GM21390 (cell line): ENCODE data around the gene EMID1.

ENCODE experiments used
- ATAC-seq: cut with Tn5 transposase; IDR thresholded peaks from one replicate; pipeline ENCODE4 v1.9.1; 2021; ENCODE audit not compliant: unreplicated experiment

Gene EMID1

GRCh38 chr22:29277927-29278326 lies 72.2 kb downstream of the EMID1 start:
- no peak for ATAC-seq

DNA sequence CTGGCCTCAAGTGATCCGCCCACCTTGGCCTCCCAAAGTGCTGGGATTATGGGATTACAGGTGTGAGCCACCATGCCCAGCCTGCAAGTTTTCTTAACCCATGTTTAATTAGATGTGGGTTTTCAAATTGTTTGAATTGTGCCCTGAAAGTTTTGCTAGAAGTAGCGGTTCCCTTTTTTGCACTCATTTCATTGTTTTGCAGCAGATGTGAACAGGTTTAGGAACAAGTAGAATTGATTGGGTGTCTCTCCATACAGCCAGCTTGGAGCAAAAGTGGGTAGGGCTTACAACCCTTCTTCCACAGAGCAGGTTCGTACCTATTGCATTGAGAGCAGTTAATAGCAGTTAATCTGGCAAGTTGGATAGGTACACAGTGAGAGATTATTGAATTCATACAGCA lies 78.5 kb downstream of the EMID1 start:
- no peak for ATAC-seq

- ATAC-seq = no peak
These were observed 83.1 kb downstream of the EMID1 start for GRCh38 chr22:29288837-29289236.

DNA sequence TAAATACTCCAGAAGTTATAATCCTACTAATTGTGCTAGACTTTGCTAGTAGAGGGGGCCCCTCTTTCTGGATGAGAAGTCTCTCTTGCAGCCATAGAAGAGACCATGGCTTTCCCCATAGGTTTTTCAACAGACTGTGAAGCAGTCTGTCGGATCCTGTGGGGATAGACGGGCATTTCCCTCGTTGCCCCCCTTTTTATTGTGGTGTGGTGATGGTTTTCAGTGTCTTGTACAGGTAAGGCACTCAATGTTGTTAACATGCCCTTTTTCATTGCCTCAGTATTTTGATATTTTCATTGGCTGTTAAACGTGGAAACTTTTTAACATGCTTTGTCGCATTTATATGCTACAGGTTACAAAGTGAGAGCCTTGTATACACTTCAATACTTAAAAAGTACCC lies 84.4 kb downstream of the EMID1 start:
- ATAC-seq = no peak

DNA sequence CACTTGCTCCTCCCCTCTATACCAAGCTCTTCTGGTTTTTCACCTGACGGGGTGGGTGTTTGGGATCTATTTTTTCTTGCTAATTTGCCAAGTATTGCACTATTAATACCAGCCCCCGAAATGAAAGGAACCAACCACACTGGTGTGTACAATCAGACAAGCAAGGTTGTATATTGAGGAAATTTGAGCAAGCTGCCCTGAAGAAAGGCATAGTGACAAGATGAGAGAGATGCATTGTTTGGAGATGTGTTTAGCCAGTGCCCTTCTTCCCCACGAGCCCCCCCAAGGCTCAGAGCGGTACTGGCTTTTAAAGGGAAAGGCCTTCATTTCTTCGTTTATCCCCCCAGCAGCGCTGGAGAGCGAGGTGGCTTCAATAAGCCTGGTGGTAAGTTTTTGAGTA lies 85.5 kb downstream of the EMID1 start:
- ATAC-seq = no peak

DNA sequence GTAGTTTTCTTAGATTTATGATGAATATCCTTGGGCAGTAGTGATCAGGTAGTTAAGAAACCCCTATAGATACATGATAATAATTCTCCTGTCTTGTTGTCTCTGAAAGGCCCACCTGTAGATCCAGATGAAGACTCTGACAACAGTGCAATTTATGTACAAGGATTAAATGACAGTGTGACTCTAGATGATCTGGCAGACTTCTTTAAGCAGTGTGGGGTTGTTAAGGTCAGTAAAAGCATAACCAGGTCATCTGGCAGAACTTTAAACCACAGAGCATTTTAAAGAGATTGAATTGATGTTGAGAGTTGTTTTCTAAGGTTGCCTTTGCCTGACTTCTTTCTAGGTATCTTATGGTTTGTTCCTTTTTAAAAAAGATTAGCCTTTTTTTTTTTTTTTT lies 86.7 kb downstream of the EMID1 start:
- ATAC-seq = no peak

- ATAC-seq = no peak
These were observed 92.9 kb downstream of the EMID1 start for GRCh38 chr22:29298641-29299040.

GRCh38 chr22:29299136-29299900 lies 93.6 kb downstream of the EMID1 start:
- no peak for ATAC-seq

GRCh38 chr22:29300467-29300806 lies 94.7 kb downstream of the EMID1 start:
- ATAC-seq = no peak

DNA sequence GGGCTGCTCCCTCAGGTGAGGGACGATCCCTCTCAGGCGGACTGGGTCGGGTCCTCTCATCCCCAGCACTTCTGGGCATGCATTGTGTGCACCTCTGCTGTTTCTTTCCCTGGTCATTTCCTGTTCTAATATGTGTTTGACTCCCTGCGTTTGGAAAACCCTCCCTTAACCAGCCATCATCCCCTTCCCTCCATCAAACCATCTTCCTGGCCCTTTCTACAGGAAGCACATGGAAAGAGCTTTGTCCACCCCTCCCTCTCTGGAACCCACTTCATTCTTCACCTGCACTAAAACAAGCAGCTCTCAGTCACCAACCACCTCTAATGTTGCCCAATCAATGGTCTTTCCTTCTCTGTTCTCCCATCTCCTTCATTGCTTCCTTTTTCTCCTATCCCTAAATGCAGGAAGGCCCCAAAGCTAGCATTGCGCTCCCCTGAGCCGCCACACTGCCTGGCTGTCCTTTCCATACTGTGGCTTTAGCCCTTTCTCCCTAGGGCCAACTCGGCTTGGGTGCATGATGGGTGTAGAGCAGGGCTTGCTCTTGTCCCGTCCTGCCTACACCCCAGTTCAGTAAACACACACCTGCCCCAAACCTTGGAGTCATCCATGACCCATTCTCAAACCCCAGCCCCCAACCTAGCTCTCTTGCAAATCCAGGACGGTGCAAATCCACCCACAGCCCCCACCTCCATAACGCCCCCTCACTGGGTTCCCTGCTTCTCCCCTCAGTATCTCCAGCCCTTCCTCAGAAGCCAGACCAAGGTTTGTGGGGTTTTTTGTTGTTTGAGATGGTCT lies 95.3 kb downstream of the EMID1 start:
- no peak for ATAC-seq

DNA sequence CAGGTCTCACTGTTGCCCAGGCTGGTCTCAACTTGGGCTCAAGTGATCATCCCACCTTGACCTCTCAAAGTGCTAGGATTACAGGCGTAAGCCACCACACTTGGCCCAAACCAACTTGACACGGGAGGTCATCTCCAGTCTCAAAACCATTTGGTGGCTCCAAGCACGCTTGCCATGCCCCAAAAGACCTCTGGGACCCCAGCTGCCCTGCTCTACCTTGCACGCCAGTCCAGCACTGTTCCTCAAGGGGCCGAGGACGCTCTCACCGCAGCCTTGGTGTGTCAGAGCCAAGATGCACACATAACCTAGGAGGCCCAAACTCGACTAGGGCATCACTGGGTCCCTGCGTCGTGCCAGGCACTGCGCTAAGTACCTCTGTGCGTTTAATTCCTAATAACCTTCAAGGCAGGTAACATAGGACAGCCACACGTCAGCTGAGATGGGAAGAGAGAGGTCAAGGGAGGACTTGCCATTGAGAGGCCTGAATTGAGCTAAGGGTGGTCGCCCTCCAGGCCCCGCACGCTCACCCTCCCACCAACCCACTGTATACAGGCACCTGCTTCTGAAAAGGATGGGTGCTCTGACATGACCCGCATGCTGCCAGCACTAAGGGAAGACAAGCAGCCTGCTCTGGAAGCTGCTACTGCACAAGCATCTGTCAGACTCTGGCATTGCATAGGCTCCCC lies 96.2 kb downstream of the EMID1 start:
- no peak for ATAC-seq

- ATAC-seq = no peak
These were observed 96.6 kb downstream of the EMID1 start for GRCh38 chr22:29302402-29302680.

DNA sequence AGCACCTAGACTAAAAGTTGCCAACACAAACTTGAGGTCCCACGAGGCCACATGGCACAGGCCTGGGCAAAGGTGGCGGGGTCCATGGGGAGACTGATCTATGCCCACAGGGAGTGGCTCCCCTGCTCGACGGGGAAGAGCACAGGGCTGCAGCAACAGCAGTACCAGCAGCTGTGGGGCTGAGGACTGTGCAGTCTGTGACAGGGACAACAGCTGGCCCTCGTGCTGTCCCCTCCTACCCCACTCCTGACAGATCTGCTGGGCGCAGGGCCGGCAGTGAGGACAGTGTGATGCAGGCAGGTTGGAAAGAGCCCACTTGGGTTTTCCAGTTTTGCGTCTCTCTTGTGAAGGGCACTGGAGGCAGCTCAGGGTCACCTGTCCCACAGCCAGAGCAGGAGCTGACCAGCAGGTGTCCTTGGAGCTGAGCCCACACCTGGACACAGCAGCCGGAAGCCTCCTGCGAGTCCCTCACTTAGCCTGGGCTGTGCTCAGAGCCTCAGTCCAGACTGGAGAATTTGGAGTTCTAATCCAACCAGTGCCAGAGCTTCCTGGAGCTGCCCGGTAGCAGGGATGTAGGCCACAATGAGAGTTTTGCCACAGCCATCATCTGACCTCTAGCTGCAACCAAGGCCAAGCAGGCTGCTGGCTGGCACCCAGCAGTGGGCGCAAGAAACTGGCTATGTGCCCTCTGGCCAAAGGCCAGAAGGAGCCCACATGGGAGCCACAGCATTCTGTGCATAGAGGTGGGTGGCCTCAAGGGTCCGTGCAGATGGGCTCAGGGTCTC lies 97.2 kb downstream of the EMID1 start:
- ATAC-seq = no peak

- no peak for ATAC-seq
These were observed 100.1 kb downstream of the EMID1 start for GRCh38 chr22:29305836-29306174.

GRCh38 chr22:29306175-29306834 lies 100.6 kb downstream of the EMID1 start, which contains the start of gene GAS2L1:
Gene GAS2L1, plus strand, starts transcription at chr22:29306650. Its CDS starts 1,456 bp downstream, at chr22:29308106.
- ATAC-seq = no peak

DNA sequence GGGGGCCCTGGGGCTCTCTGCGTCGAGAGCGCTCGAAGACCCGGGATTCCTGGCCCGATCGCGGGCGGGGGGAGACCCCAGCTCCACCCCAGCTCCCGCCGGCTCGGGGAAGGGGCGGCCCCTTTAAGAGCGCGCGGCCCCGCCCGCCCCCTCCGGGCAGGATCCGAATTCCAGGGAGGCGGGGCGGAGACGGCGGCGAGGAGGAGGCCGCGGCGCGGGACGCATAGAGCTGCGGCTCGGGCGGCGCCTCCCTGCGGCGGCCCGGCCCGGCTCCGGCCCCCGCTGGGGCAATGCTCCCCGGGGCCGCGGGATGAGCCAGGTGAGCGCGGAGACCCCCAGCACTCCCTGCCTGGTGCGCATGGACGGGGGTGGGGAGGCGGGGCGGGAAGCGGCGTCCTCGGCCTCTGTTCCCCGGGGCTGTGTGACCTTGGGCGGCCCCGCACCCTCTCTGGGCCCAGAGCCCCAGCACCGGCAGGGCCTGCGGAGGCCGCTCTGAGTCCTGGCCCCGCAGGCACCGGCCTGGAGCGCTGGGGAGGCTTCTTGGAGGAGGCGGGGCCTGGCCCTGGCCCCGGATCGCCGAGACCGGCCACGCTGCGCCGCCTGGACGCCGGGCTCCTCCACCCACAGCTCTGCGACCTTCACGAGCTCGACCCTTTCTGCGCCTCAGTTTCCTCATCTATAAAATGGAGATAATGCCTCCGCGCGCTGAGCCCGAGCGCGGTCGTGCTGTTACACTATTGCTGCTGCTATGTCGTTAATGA lies 101.3 kb downstream of the EMID1 start:
- ATAC-seq = no peak

- no peak for ATAC-seq
These were observed 102.0 kb downstream of the EMID1 start for GRCh38 chr22:29307596-29308147.

- no peak for ATAC-seq
These were observed 102.6 kb downstream of the EMID1 start for GRCh38 chr22:29308148-29308790.

GRCh38 chr22:29308791-29309262 lies 103.1 kb downstream of the EMID1 start:
- ATAC-seq = no peak
